Effector memory CD8-positive, alpha-beta T cell (primary cell): ENCODE results near the gene ACOT13.
"Not testable (repeated sequence)": the region's sequence is repeated elsewhere in the genome, so short reads cannot be mapped to it uniquely, and the experiment has no call there.

Experiments used
- ATAC-seq: fragments of 150-1000 bp; cut with Tn5 transposase; replicated peaks from 2 replicates; pipeline ENCODE4 v1.10.0; 2021; ENCODE audit warnings: mild to moderate bottlenecking, moderate library complexity
- DNase-seq, 3 experiments: peaks; one replicate each; pipeline ENCODE4 v3.0.0; 2021
- H3K27ac Mint-ChIP-seq, 2 donors: one replicate each; pipeline ENCODE4 v1.8.0; 2022; ENCODE audit warnings: mild to moderate bottlenecking in 2 of 2, mixed read lengths in 2 of 2, moderate library complexity in 2 of 2
- H3K27me3 Mint-ChIP-seq, 2 donors: one replicate each; pipeline ENCODE4 v1.8.0; 2022; ENCODE audit warnings: mixed read lengths in 2 of 2
- H3K36me3 Mint-ChIP-seq: one replicate; pipeline ENCODE4 v1.8.0; 2022; ENCODE audit warnings: mild to moderate bottlenecking, moderate library complexity, mixed read lengths; ENCODE audit not compliant: insufficient read depth
- H3K4me1 Mint-ChIP-seq, 2 donors: one replicate each; pipeline ENCODE4 v1.8.0; 2022; ENCODE audit warnings: low read depth in 2 of 2, mixed read lengths in 2 of 2
- H3K4me3 Mint-ChIP-seq, 2 donors: one replicate each; pipeline ENCODE4 v1.8.0; 2022; ENCODE audit warnings: mild to moderate bottlenecking in 2 of 2, mixed read lengths in 2 of 2, moderate library complexity in 2 of 2
- H3K9me3 Mint-ChIP-seq, 2 donors: one replicate each; pipeline ENCODE4 v1.8.0; 2022; ENCODE audit warnings: mixed read lengths in 2 of 2

The ACOT13 gene

DNA sequence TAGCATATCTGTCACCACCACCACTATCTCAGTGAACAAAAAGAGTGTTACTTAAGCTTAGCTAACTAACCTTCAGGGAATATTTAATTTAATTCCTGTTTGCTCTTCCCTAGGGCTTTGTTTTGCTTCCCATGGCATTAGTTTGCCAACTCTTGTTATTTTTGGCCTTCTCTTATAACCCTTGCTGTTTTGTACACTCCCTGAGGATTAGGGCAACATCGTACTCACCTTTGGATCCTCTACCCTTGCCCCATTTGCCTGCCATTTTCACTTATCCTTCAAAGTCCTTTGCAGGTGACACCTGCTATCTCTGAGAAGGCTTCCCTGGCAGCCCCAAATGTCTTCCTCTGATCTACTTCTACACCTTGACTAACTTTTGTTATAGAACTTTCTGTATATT is 23.7 kb downstream of the ACOT13 start:
- H3K9me3 Mint-ChIP-seq, result no peaks in the 10 kb centered on the region
- ATAC-seq, result no peak

DNA sequence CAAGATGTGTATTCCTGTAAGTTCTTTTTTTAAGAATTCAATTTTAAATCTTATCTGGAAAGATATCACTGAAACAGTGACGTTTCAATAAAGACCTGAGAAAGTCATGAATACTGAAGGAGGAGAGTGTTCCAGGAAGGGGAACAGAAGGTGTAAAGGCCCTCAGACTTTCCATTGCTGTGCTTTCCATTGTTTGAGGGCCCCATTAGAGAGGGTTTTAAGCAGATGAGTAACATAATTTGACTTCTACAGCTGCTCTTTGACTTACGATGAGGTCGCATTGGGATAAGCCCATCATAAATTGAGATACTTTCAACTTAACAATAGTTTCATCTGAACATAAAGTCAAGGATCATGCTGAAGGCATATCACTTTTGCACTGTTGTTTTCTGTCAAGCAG is 24.7 kb downstream of the ACOT13 start:
- no peak for ATAC-seq
- no peak overlapping the region for H3K4me3 Mint-ChIP-seq
- peak overlapping the region; percentile 6 to 13 for H3K27ac Mint-ChIP-seq

More for the DNA sequence above, 23.7 kb downstream of the ACOT13 start:
- Mint-ChIP-seq H3K4me1 (peaks cover 0 to 8% of the 10 kb centered on the region in 2 donors), H3K27me3 (no peaks in the 10 kb centered on the region), H3K27ac (peak overlapping the region in 1 of 2 donors; percentile 6), H3K4me3 (no peak overlapping the region), H3K36me3 (peaks cover 5% of the 10 kb centered on the region)
- DNase-seq, result no peak

GRCh38 chr6:24692003-24692402 is 25.1 kb downstream of the ACOT13 start:
- DNase-seq (no peak), ATAC-seq (no peak)
- H3K27ac Mint-ChIP-seq, result peak overlapping the region; percentile 6 to 13
- H3K4me3 Mint-ChIP-seq, result no peak overlapping the region
- H3K4me1 Mint-ChIP-seq, result peaks cover 0 to 10% of the 10 kb centered on the region in 2 donors
- no peaks in the 10 kb centered on the region for H3K9me3 Mint-ChIP-seq
- no peaks in the 10 kb centered on the region for H3K27me3 Mint-ChIP-seq
- H3K36me3 Mint-ChIP-seq, result peaks cover 5% of the 10 kb centered on the region

More for the DNA sequence above, 24.7 kb downstream of the ACOT13 start:
- no peak for DNase-seq
- no peaks in the 10 kb centered on the region for H3K27me3 Mint-ChIP-seq
- peaks cover 0 to 10% of the 10 kb centered on the region in 2 donors for H3K4me1 Mint-ChIP-seq
- peaks cover 5% of the 10 kb centered on the region for H3K36me3 Mint-ChIP-seq
- H3K9me3 Mint-ChIP-seq, result no peaks in the 10 kb centered on the region

DNA sequence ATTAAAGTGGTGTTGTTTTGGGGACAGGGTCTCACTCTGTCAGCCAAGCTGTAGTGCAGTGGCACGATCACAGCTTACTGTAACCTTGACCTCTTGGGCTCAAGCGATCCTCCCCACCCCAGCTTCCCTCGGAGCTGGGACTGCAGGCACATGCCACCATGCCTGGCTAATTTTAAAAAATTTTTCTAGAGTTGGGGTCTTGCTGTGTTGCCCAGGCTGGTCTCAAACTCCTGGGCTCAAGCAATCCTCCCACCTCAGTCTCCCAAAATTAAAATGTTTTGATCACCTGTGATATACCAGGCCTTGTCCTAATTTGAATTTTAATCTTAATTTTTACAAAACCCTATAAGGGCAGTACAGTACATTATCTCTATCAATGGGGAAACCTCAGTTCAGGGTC is 25.5 kb downstream of the ACOT13 start:
- no peak for DNase-seq
- Mint-ChIP-seq H3K27ac (peak overlapping the region in 1 of 2 donors; percentile 13), H3K4me3 (no peak overlapping the region), H3K36me3 (peaks cover 2% of the 10 kb centered on the region), H3K4me1 (peaks cover 0 to 10% of the 10 kb centered on the region in 2 donors), H3K27me3 (no peaks in the 10 kb centered on the region), H3K9me3 (no peaks in the 10 kb centered on the region)
- ATAC-seq, result no peak

DNA sequence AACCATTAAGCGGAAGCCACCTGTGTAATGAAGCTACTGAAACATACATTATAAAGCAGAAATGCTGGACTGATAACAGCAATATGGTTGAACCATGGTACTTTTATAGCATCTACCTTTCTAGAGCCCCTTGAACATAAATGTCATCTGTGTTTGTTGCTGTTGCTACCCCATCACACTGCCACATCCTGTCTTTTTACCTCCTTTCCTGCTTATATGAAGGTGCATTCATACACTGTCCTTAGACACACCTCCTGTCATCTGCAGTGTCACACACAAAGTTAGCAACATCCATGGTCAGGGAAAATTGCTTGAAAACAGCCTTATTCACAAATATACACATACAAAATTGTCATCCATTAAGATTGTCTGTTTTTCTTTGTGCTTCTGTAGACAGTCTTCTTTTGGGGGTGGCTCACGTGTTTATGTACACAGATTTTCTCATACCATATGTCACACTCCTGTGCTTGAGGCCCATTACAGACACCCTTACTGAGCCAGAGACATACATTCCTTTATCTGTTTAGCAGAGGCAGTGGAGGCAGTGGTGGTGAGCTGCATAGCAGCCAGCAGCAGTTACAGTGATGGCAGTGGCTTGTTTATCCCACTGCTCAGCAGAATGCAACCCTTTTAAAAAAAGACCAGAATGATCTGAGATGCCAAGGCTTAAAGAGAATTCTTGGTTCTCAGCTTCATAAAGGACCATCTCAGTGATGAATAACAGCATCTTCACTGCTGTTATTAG is 26.1 kb downstream of the ACOT13 start:
- Mint-ChIP-seq H3K9me3 (no peaks in the 10 kb centered on the region), H3K27ac (peak overlapping the region in 1 of 2 donors; percentile 45), H3K4me1 (peaks cover 1 to 15% of the 10 kb centered on the region in 2 donors), H3K4me3 (no peak overlapping the region), H3K36me3 (no peaks in the 10 kb centered on the region), H3K27me3 (no peaks in the 10 kb centered on the region)
- no peak for DNase-seq
- ATAC-seq, result no peak

GRCh38 chr6:24694198-24694597 is 27.3 kb downstream of the ACOT13 start:
- DNase-seq (no peak), ATAC-seq (no peak)
- H3K36me3 Mint-ChIP-seq, result no peaks in the 10 kb centered on the region
- no peaks in the 10 kb centered on the region for H3K27me3 Mint-ChIP-seq
- H3K9me3 Mint-ChIP-seq, result no peaks in the 10 kb centered on the region
- H3K4me1 Mint-ChIP-seq, result peaks cover 1 to 18% of the 10 kb centered on the region in 2 donors
- no peak overlapping the region for H3K27ac Mint-ChIP-seq
- no peak overlapping the region for H3K4me3 Mint-ChIP-seq

GRCh38 chr6:24695635-24696034 is 28.8 kb downstream of the ACOT13 start:
- DNase-seq, result peak; percentile 8 to 21 (median 11)
- peak; percentile 89 for ATAC-seq
- not testable (repeated sequence) for H3K36me3 Mint-ChIP-seq, H3K27me3 Mint-ChIP-seq, H3K9me3 Mint-ChIP-seq, H3K4me3 Mint-ChIP-seq
- Mint-ChIP-seq H3K4me1 (peaks cover 1 to 18% of the 10 kb centered on the region in 2 donors), H3K27ac (peak overlapping the region in 1 of 2 donors; percentile 47)

DNA sequence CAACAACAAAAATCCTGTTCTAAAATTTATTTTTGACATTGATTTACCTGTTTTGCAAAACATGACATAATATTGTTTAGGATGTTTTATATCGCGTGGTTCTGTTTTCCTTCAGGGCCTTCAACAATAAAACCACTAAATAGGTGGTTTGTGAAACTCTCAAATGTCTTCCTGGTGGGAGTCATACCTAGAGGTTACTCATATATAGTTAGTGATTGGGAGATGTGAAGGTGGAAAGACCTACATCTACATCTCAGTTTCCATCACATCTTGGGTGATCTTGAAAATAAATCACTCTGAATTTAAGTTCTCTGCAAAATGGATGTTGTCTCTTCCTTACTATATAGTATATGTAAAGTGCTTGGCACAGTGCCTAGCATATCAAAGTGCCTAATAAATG is 29.2 kb downstream of the ACOT13 start:
- Mint-ChIP-seq H3K36me3 (no peaks in the 10 kb centered on the region), H3K27ac (no peak overlapping the region), H3K4me3 (no peak overlapping the region), H3K4me1 (peaks cover 1 to 18% of the 10 kb centered on the region in 2 donors), H3K27me3 (no peaks in the 10 kb centered on the region), H3K9me3 (no peaks in the 10 kb centered on the region)
- DNase-seq, result no peak
- ATAC-seq, result no peak

DNA sequence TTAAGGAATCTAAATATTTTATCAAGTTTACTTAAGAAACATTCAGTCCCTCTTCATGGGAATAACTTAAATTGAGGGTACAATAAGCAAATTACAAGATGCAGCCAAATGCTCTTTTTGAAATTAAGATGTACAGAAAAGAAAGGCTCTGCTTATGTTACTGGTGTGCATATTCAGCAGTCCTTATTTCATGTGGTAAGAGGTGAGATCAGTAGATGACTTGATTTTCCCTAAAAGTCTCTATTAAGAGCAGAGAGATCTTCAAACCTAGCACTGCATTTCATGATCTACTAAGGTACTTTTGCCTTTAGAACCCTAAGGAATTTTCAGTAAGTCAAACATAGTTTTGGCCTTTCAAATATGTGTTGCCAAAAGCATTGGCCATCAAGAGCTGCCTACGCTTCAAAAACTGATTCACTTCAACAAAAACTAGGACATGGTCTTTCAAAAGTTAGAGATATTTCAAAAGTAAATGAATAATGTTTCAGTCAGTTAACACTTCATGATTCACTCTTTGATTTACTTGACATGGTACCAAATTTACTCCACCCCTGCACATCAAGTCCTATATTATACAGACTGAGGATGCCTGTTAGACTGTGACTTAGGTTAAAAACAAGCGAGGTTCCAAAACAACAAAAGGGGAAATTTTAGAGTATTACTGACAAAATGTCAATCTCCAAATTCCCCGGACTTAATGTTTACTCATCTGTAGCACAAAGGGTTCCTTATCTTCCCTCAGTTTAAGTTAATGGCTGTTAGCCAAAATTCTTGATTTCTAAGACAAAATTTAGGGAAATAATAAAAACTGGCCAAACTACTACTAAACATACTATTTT is 32.9 kb downstream of the ACOT13 start:
- H3K4me3 Mint-ChIP-seq, result no peak overlapping the region

GRCh38 chr6:24702720-24703282 is 35.9 kb downstream of the ACOT13 start:
- Mint-ChIP-seq H3K4me1 (peaks cover 9 to 28% of the 10 kb centered on the region in 2 donors), H3K27me3 (no peaks in the 10 kb centered on the region), H3K9me3 (no peaks in the 10 kb centered on the region), H3K36me3 (peaks cover 47% of the 10 kb centered on the region), H3K4me3 (no peak overlapping the region), H3K27ac (peak overlapping the region; percentile 20 to 57)
- DNase-seq (no peak), ATAC-seq (no peak)

More for the DNA sequence above, 32.9 kb downstream of the ACOT13 start:
- H3K36me3 Mint-ChIP-seq, result peaks cover 16% of the 10 kb centered on the region
- no peaks in the 10 kb centered on the region for H3K27me3 Mint-ChIP-seq
- H3K4me1 Mint-ChIP-seq, result peaks cover 10 to 24% of the 10 kb centered on the region in 2 donors
- H3K9me3 Mint-ChIP-seq, result no peaks in the 10 kb centered on the region
- ATAC-seq, result no peak
- peak overlapping the region in 1 of 2 donors; percentile 42 for H3K27ac Mint-ChIP-seq
- no peak for DNase-seq

GRCh38 chr6:24704468-24704867 is 37.6 kb downstream of the ACOT13 start:
- peaks cover 63% of the 10 kb centered on the region for H3K36me3 Mint-ChIP-seq
- H3K27me3 Mint-ChIP-seq, result no peaks in the 10 kb centered on the region
- H3K4me3 Mint-ChIP-seq, result no peak overlapping the region
- no peaks in the 10 kb centered on the region for H3K9me3 Mint-ChIP-seq
- peak overlapping the region in 1 of 2 donors; percentile 20 for H3K27ac Mint-ChIP-seq
- DNase-seq, result no peak
- peaks cover 9 to 24% of the 10 kb centered on the region in 2 donors for H3K4me1 Mint-ChIP-seq
- ATAC-seq, result no peak

DNA sequence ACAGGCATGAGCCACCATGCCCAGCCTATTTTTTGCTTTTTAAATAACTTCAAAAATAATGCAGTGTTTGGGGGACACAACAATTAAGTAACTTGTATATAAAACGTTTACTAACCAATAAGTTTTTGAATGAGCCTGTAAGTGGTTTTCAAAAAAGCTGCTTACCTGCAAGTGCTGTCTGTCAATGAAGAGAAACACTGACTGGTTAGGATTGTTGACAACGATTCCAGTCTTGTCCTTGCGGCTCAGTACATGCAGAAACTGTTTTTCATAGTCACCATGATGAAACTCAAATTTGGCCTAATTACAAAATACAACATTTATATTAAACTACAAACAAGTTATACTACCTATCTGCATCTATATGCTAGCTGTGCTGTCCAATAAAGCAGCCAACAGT is 41.7 kb downstream of the ACOT13 start:
- Mint-ChIP-seq H3K27ac (peak overlapping the region; percentile 62 to 63), H3K4me1 (peaks cover 17 to 48% of the 10 kb centered on the region in 2 donors), H3K36me3 (peaks cover 95% of the 10 kb centered on the region), H3K27me3 (no peaks in the 10 kb centered on the region), H3K4me3 (no peak overlapping the region), H3K9me3 (no peaks in the 10 kb centered on the region)
- ATAC-seq, result no peak
- DNase-seq, result no peak

DNA sequence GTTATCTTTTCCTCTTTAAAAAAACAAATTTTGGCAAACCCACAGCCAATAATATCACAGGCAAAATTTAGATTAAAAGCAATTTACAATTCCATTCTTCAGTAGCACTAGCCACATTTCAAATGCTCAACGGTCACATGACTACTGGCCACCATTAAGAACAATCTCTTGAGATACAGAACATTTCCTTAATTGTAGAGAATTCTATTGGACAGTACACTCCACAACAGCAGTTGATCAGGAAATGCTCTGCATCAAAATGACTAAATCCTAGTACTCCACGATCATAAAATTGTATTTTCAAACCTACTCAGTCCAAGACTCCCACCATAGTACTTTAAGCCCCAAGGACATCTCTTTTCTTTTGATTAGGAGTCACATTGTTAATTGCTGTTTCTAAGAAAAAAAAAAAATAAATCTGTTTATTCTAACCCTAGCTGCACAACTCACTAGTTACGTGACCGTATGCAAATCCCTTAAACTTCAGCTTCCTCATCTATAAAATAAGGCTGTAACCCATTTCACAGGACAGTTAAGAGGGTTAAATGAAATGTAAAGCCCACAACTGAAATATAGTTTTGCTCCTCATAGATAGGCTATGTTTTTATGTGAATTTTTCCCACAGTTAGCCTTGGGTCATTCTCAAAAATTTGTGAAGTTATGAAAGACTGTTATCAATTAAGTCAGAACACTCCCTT is 42.3 kb downstream of the ACOT13 start:
- Mint-ChIP-seq H3K4me3 (no peak overlapping the region), H3K27me3 (no peaks in the 10 kb centered on the region), H3K4me1 (peaks cover 20 to 49% of the 10 kb centered on the region in 2 donors), H3K36me3 (peaks cover 97% of the 10 kb centered on the region), H3K27ac (peak overlapping the region; percentile 23 to 62), H3K9me3 (no peaks in the 10 kb centered on the region)
- ATAC-seq (no peak), DNase-seq (no peak)
